Mesenchymal stem cell (in vitro differentiated cells and primary cell): ENCODE results near the gene CEP85.

Experiments used
- DNase-seq: peaks from one replicate; pipeline ENCODE4 v3.0.0-alpha.2; 2013
- H2AFZ ChIP-seq: one replicate; pipeline ENCODE4 v1.6.1; 2013; ENCODE audit warnings: low read depth, mild to moderate bottlenecking, control low read depth, inconsistent platforms, low read length, moderate library complexity
- H2AK5ac ChIP-seq: 2 replicates; pipeline ENCODE4 v1.6.1; 2013; ENCODE audit warnings: low read length, moderate library complexity, mild to moderate bottlenecking, inconsistent platforms; ENCODE audit not compliant: severe bottlenecking
- H2BK120ac ChIP-seq: one replicate; pipeline ENCODE4 v1.6.1; 2013; ENCODE audit warnings: low read depth, mild to moderate bottlenecking, inconsistent platforms, low read length, moderate library complexity
- H2BK12ac ChIP-seq, 2 experiments: one replicate each; pipeline ENCODE4 v1.6.1; 2013; ENCODE audit warnings: inconsistent platforms in 2 of 2, low read length in 2 of 2, mild to moderate bottlenecking in 2 of 2, moderate library complexity in 2 of 2, control low read depth in 1 of 2
- H2BK15ac ChIP-seq: one replicate; pipeline ENCODE4 v1.6.1; 2013; ENCODE audit warnings: mild to moderate bottlenecking, low read depth, inconsistent platforms; ENCODE audit not compliant: poor library complexity, severe bottlenecking
- H2BK5ac ChIP-seq: 2 replicates; pipeline ENCODE4 v1.6.1; 2013; ENCODE audit warnings: low read depth, mild to moderate bottlenecking, low read length, control low read depth, inconsistent platforms; ENCODE audit not compliant: poor library complexity, severe bottlenecking
- H3K14ac ChIP-seq, 2 experiments: one replicate each; pipeline ENCODE4 v1.6.1; 2013; ENCODE audit warnings: inconsistent platforms in 2 of 2, low read length in 2 of 2, control low read depth in 1 of 2, mild to moderate bottlenecking in 1 of 2, moderate library complexity in 1 of 2
- H3K18ac ChIP-seq, 2 experiments: one replicate each; pipeline ENCODE4 v1.6.1; 2013; ENCODE audit warnings: inconsistent platforms in 2 of 2, low read length in 2 of 2, control low read depth in 1 of 2, low read depth in 1 of 2, mild to moderate bottlenecking in 1 of 2
- H3K23ac ChIP-seq, 2 experiments: one replicate each; pipeline ENCODE4 v1.6.1; 2013; ENCODE audit warnings: inconsistent platforms in 2 of 2, low read length in 2 of 2, mild to moderate bottlenecking in 2 of 2, moderate library complexity in 2 of 2, control low read depth in 1 of 2
- H3K27ac ChIP-seq: 2 replicates; pipeline ENCODE4 v1.5.1; 2013; ENCODE audit warnings: mild to moderate bottlenecking, moderate library complexity, low read length, control low read depth, inconsistent platforms; ENCODE audit not compliant: poor library complexity, severe bottlenecking
- H3K27me3 ChIP-seq, 2 experiments: 2 replicates each; pipeline versions ENCODE4 v1.6.1 to v1.7.0; 2013; ENCODE audit warnings: low read length in 2 of 2, mild to moderate bottlenecking in 2 of 2, moderate library complexity in 2 of 2, control low read depth in 1 of 2, inconsistent platforms in 1 of 2; ENCODE audit not compliant: control insufficient read depth in 1 of 2, insufficient read depth in 1 of 2
- H3K36me3 ChIP-seq, 2 experiments: 2 replicates each; pipeline versions ENCODE4 v1.6.1 to v1.7.0; 2013; ENCODE audit warnings: low read length in 2 of 2, control low read depth in 1 of 2, inconsistent platforms in 1 of 2, low read depth in 1 of 2, mild to moderate bottlenecking in 1 of 2; ENCODE audit not compliant: insufficient read depth in 2 of 2, control insufficient read depth in 1 of 2
- H3K4ac ChIP-seq, 2 experiments: one replicate each; pipeline ENCODE4 v1.6.1; 2013; ENCODE audit warnings: inconsistent platforms in 2 of 2, low read length in 2 of 2, mild to moderate bottlenecking in 2 of 2, moderate library complexity in 2 of 2, control low read depth in 1 of 2, low read depth in 1 of 2
- H3K4me1 ChIP-seq: 2 replicates; pipeline ENCODE4 v1.6.1; 2013; ENCODE audit warnings: low read depth, low read length, control low read depth; ENCODE audit not compliant: control insufficient read depth, insufficient read depth
- H3K4me2 ChIP-seq: 2 replicates; pipeline ENCODE4 v1.6.1; 2013; ENCODE audit warnings: low read length, mild to moderate bottlenecking, inconsistent platforms; ENCODE audit not compliant: poor library complexity, severe bottlenecking
- H3K4me3 ChIP-seq, 2 experiments: 2 replicates each; pipeline versions ENCODE4 v1.5.1 to v1.7.0; 2013; ENCODE audit warnings: low read length in 2 of 2, mild to moderate bottlenecking in 2 of 2, control low read depth in 1 of 2, low read depth in 1 of 2; ENCODE audit not compliant: insufficient read depth in 1 of 2
- H3K79me1 ChIP-seq: replicated peaks from 2 replicates; pipeline ENCODE4 v1.6.1; 2013; ENCODE audit warnings: mild to moderate bottlenecking, control low read depth, low read length, inconsistent platforms; ENCODE audit not compliant: poor library complexity, severe bottlenecking
- H3K9ac ChIP-seq: 2 replicates; pipeline ENCODE4 v1.7.0; 2013; ENCODE audit warnings: mild to moderate bottlenecking, low read length, moderate library complexity
- H3K9me3 ChIP-seq: 2 replicates; pipeline ENCODE4 v1.7.0; 2013; ENCODE audit warnings: mild to moderate bottlenecking, low read length; ENCODE audit not compliant: control insufficient read depth
- H4K8ac ChIP-seq: one replicate; pipeline ENCODE4 v1.6.1; 2013; ENCODE audit warnings: inconsistent platforms, mild to moderate bottlenecking, low read length, moderate library complexity
- H4K91ac ChIP-seq: one replicate; pipeline ENCODE4 v1.6.1; 2013; ENCODE audit warnings: mild to moderate bottlenecking, low read length, inconsistent platforms
- WGBS: methylation state at CpG from one replicate; pipeline ENCODE4 v1.1.7; 2013; ENCODE audit warnings: mixed read lengths; 5-methylcytosine and 5-hydroxymethylcytosine counted together

Gene CEP85

DNA sequence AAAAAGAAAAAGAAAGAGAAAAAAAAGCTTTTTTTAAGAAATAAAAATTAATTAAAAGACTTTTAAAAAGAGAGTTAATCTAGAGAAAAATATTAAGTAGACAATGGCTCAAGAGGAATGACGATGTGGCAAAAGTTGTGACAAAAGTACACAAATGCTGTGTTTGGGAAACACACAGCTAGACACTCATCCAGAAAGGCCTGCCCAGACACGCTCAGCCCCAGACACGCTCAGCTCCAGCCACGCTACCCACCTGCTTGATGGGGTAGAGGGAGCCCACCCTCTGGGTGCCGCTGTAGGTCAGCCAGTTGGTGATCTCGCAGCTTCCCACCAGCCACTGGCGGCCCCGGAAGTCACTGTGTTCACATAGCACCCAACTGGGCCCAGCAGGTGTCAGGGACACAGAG, 94.0 kb downstream of the CEP85 start:
- H3K36me3 ChIP-seq, result no peaks in the 10 kb centered on the region
- H2BK5ac ChIP-seq, result no peak overlapping the region

More for the DNA sequence above, 94.0 kb downstream of the CEP85 start:
- H3K9ac ChIP-seq, result no peak overlapping the region
- no peaks in the 10 kb centered on the region for H3K9me3 ChIP-seq
- H3K79me1 ChIP-seq, result no peaks in the 10 kb centered on the region
- no peak overlapping the region for H2BK120ac ChIP-seq
- H3K27ac ChIP-seq, result no peak overlapping the region
- H2BK15ac ChIP-seq, result no peak overlapping the region
- H4K8ac ChIP-seq, result no peak overlapping the region
- no peak overlapping the region for H2AK5ac ChIP-seq
- DNase-seq, result no peak
- no peak overlapping the region for H3K4me3 ChIP-seq
- peaks cover 6 to 15% of the 10 kb centered on the region in 2 experiments for H3K27me3 ChIP-seq
- 74% methylated on average over 8 of the region's 8 CpGs for WGBS
- no peak overlapping the region for H3K23ac ChIP-seq
- no peak overlapping the region for H3K4me2 ChIP-seq
- H4K91ac ChIP-seq, result no peak overlapping the region
- H3K18ac ChIP-seq, result no peak overlapping the region
- no peak overlapping the region for H3K14ac ChIP-seq
- no peak overlapping the region for H2AFZ ChIP-seq
- peak overlapping the region in 1 of 2 experiments; percentile 6 for H2BK12ac ChIP-seq
- no peak overlapping the region for H3K4ac ChIP-seq
- peaks cover 4% of the 10 kb centered on the region for H3K4me1 ChIP-seq
